Nephron progenitor cell (in vitro differentiated cells): Measurements from ENCODE around the gene GPR132.

Experiments used
- DNase-seq: peaks from one replicate; pipeline ENCODE4 v3.0.0; 2021
- H3K27ac Mint-ChIP-seq: 2 replicates; pipeline ENCODE4 v1.8.0; 2021; ENCODE audit warnings: mild to moderate bottlenecking, moderate library complexity, mixed read lengths
- H3K27me3 Mint-ChIP-seq: 2 replicates; pipeline ENCODE4 v1.8.0; 2021; ENCODE audit warnings: mild to moderate bottlenecking, low read depth, mixed read lengths; ENCODE audit not compliant: poor library complexity
- H3K36me3 Mint-ChIP-seq: 2 replicates; pipeline ENCODE4 v1.8.0; 2021; ENCODE audit warnings: low read depth, mixed read lengths
- H3K4me1 Mint-ChIP-seq: 2 replicates; pipeline ENCODE4 v1.8.0; 2021; ENCODE audit warnings: mixed read lengths
- H3K4me3 Mint-ChIP-seq: 2 replicates; pipeline ENCODE4 v1.8.0; 2021; ENCODE audit warnings: mild to moderate bottlenecking, moderate library complexity, mixed read lengths
- H3K9me3 Mint-ChIP-seq: 2 replicates; pipeline ENCODE4 v1.8.0; 2021; ENCODE audit warnings: mild to moderate bottlenecking, moderate library complexity, mixed read lengths
- CTCF ChIP-seq: fragments of 200-600 bp; sonication (generic); IDR thresholded peaks from 2 replicates; pipeline ENCODE4 v1.5.0; 2021; ENCODE audit warnings: antibody characterized with exemption

GPR132 gene

GRCh38 chr14:105078294-105078693 is 13.1 kb upstream of the GPR132 start:
- Mint-ChIP-seq H3K9me3 (peaks cover 22% of the 10 kb centered on the region), H3K4me3 (no peak overlapping the region), H3K27ac (no peak overlapping the region), H3K36me3 (peaks cover 5% of the 10 kb centered on the region), H3K4me1 (peaks cover 13% of the 10 kb centered on the region), H3K27me3 (peaks cover 12% of the 10 kb centered on the region)
- DNase-seq, result no peak
- TF ChIP-seq CTCF, result no peak

- Mint-ChIP-seq H3K9me3 (peaks cover 22% of the 10 kb centered on the region), H3K4me1 (peaks cover 13% of the 10 kb centered on the region), H3K36me3 (peaks cover 5% of the 10 kb centered on the region), H3K27ac (no peak overlapping the region), H3K4me3 (no peak overlapping the region), H3K27me3 (peaks cover 16% of the 10 kb centered on the region)
- DNase-seq, result no peak
- no peak for TF ChIP-seq CTCF
Measured at GRCh38 chr14:105077649-105077995, 12.4 kb upstream of the GPR132 start.

GRCh38 chr14:105076805-105077648 is 11.8 kb upstream of the GPR132 start:
- H3K4me3 Mint-ChIP-seq, result no peak overlapping the region
- TF ChIP-seq CTCF, result no peak
- DNase-seq, result no peak
- H3K27ac Mint-ChIP-seq, result peak overlapping the region; percentile 3
- H3K4me1 Mint-ChIP-seq, result peaks cover 16% of the 10 kb centered on the region
- H3K36me3 Mint-ChIP-seq, result peaks cover 5% of the 10 kb centered on the region
- peaks cover 21% of the 10 kb centered on the region for H3K9me3 Mint-ChIP-seq
- H3K27me3 Mint-ChIP-seq, result peaks cover 16% of the 10 kb centered on the region

GRCh38 chr14:105076296-105076804 is 11.1 kb upstream of the GPR132 start:
- H3K4me1 Mint-ChIP-seq, result peaks cover 21% of the 10 kb centered on the region
- peaks cover 22% of the 10 kb centered on the region for H3K27me3 Mint-ChIP-seq
- no peak overlapping the region for H3K4me3 Mint-ChIP-seq
- DNase-seq, result no peak
- TF ChIP-seq CTCF, result no peak
- H3K36me3 Mint-ChIP-seq, result peaks cover 5% of the 10 kb centered on the region
- H3K27ac Mint-ChIP-seq, result no peak overlapping the region
- peaks cover 17% of the 10 kb centered on the region for H3K9me3 Mint-ChIP-seq

GRCh38 chr14:105075379-105076295 is 10.4 kb upstream of the GPR132 start:
- peaks cover 5% of the 10 kb centered on the region for H3K36me3 Mint-ChIP-seq
- peaks cover 11% of the 10 kb centered on the region for H3K9me3 Mint-ChIP-seq
- H3K4me1 Mint-ChIP-seq, result peaks cover 26% of the 10 kb centered on the region
- peak; percentile 48 for DNase-seq
- TF ChIP-seq CTCF, result no peak
- no peak overlapping the region for H3K4me3 Mint-ChIP-seq
- H3K27me3 Mint-ChIP-seq, result peaks cover 20% of the 10 kb centered on the region
- no peak overlapping the region for H3K27ac Mint-ChIP-seq
